HG03558 (cell line): ENCODE results near the gene TNS3.

Experiments
- ATAC-seq: cut with Tn5 transposase; IDR thresholded peaks from one replicate; pipeline ENCODE4 v1.9.1; 2021; ENCODE audit warnings: moderate number of reproducible peaks; ENCODE audit not compliant: unreplicated experiment; ENCODE audit errors: extremely low read depth

The TNS3 gene

DNA sequence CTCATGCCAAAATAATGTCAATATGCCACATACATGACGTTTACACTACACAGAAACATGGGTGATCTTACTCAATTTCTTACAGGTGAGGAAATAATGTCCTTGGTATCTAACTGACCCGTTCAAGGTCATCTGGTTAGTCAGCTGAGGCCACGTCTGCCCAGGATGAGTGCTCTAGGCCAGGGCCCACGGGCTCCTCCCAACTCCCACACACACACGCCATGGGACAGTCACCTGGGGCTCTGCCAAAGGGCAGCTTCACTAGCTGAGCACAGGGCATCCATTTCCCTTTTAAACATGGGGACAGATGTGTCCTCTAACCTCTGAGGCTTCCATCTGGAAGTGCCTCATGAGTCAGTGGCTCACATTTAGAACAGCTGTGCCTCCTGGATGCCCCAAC is 123.9 kb downstream of the TNS3 start:
- no peak for ATAC-seq

GRCh38 chr7:47456210-47456955 is 125.5 kb downstream of the TNS3 start:
- ATAC-seq = no peak

DNA sequence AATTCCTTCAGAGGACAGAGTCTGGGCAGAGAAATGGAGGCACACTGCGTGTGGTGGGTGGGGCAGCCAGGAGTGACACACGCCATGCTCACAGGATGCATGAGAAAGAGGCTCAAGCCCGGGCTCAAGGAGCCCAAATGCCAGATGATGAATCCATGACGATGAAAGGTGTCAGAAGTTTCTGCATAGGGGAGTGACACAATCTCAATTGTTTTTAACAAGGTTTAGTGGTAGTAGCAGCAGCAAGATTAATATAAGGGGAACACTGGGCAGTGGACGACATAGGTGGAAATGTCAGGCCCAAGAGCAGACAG is 126.1 kb downstream of the TNS3 start:
- no peak for ATAC-seq

- ATAC-seq = no peak
Observed at GRCh38 chr7:47454974-47455871, 126.7 kb downstream of the TNS3 start.

- no peak for ATAC-seq
Observed at GRCh38 chr7:47454069-47454973, 127.6 kb downstream of the TNS3 start.

DNA sequence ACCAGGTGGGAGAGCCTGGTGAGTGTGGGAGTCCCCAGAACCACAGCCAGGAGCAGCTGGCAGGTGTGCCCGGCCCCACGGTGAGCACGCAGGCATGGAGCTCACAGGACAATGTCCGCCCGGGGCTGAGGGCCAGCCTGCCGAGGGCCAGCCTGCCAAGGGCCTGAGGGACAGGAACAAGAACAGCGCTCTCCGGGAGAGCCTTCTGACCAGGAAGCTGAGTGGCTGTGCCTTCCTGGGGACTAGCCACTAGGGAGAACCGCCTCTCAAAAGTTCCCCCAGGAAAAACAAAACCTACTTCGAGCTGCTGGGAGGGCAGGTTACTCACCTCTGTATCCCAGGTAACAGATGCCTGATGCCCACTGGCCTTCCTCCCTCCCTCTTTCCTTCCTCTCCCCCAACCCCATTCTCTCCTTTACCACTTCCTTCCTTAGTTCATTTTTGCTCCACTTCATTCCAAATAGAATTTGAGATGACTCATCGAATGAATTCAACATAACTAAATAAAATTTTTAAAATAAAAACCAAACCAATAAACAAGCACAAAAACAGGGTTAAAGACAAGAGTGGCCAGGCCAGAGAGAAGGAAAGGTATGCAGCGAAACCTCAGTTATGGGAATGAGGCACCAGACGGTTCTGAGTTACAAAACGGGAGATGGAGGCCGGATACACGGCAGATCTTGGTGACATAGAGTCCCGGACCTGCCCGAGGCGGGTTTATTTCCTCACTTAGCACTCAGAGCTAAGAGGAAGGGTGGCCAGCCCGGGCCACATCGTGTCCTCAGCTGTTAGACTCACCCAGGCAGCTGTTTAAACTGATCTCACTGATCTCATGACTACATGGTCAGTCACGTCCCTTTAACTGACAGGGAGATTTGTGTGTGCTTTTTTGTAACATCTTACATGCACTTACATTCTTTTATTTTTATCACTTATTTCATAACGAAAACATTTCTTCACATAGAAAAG is 128.5 kb downstream of the TNS3 start:
- no peak for ATAC-seq

- ATAC-seq = no peak
Observed at GRCh38 chr7:47452715-47453092, 129.2 kb downstream of the TNS3 start.

GRCh38 chr7:47452295-47452694 is 129.6 kb downstream of the TNS3 start:
- ATAC-seq = no peak

DNA sequence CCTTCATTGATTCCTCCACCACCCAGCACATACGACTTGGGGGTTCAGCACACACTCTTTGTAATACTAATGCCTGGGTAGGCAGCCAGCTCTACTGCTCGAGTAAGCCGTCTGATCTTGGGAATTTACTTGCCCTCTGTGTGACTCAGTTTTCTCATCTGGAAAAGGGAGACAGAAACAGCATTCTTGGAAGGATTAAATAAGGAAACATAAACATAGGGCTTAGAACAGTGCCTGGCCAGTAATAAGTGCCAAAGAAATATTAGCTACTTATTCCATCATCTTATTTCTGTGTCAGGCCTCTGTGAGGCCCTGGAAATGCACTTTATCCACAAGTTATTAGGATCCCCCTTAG is 130.1 kb downstream of the TNS3 start:
- no peak for ATAC-seq

- no peak for ATAC-seq
Observed at GRCh38 chr7:47449810-47450590, 131.9 kb downstream of the TNS3 start.

DNA sequence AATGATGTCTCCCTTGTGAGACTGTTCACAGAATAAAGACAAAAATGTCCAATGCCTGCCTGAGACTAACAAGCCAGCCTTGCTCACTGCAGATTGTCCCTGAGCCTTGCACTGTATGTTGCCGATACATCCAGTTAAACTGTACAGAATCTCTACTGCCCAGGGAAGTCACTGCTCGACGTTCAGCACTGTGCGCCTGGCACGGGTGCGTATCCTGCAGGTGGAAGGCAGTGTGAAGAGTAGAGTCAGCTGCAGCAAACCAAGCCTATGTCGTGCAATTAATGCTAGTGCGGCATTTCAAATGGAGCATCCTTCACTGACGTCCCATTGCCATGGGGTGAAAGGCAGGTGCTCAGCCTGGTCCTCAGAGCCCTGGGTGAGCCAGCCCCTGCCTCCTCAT is 132.9 kb downstream of the TNS3 start:
- no peak for ATAC-seq

DNA sequence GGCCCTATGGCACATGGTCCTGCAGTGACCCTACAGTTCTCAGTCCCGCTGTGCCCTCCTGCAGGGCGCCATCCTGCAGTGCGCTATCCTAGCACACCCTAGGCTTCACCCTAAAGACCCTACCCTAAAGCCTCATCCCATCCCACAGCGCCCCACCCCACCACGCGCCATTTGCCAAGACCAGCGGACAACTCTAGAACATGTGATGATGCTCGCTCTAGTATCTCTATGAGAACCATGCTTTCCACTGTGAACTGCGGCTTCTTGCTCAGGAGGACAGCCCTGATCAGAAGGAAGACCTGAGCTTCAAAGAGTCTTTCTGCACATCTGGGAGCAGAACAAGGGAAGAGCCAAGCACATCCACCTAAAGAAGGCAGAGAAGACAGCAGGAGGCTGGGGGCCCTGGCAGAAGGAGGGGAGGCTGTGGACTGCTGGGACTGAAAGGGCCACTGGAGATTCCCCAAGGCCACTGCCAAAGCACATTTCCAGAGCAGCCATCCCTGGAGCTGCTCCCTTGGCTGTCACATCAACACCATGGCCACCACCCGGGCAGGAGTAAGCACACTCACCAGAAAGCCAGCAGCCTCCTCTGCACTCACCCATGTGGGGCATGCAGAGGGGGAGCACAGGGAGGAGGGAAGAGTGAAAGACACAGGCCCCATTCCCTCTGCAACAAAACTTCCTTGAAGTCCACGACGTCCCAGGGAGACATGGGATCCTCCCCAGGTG is 134.1 kb downstream of the TNS3 start:
- ATAC-seq = no peak

DNA sequence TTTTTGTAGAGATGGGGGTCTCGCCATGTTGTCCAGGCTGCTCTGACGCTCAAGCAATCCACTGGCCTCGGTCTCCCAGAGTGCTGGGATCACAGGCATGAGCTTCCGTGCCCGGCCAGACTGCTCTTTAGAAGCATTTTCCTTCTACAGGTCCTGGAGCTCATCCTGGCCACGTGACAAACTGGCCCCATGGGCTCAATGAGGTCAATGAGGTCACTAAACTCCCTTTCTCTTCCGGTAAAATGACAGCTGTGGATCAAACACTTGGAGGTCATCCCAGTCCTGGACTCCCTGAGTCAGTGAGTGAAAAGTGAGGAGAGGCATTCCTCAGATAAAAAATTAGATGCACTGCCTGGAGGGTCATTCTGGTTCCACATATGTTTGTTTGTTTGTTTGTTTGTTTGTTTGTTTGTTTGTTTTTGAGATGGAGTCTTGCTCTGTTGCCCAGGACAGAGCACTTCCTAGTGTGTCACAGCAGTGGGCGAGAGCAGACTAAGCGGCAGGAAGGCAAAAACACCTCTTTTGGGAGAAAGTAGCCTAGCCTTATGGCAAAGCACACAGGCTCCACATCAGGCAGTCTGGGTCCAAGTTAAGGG is 134.9 kb downstream of the TNS3 start:
- ATAC-seq = no peak

- ATAC-seq = no peak
Observed at GRCh38 chr7:47444376-47445098, 137.4 kb downstream of the TNS3 start.

DNA sequence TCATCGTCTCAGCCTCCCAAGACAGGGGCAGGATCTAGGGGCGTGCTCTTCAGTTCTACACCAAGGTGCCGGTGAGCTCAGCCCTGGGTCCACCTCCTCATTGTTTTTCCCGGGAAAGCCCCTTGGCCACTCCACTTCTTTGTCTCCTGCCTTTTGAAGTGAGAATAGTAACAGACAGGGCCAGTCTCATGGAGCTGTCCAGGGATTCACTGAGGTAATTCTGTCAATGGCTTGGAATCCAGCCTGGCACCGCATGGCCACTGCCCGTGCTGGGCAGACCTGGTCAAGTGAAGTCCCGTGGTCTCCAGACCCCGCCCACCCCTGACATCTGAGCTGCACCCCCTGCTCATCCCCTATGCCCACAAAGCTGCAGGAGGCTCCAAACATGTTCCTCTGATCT is 138.9 kb downstream of the TNS3 start:
- no peak for ATAC-seq

DNA sequence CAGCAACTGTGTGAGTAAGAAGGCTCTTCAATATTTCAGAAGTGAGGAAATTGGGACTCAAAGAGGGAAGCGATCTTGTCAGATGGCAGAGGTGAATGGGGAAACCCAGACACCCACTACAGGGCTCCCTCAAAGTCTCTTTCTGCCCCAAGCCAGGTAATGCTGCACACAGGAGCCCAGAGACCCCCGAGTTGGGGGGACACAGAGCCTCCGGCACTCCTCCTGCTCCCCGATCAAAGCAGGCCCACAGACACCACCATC is 139.4 kb downstream of the TNS3 start:
- ATAC-seq = no peak

GRCh38 chr7:47441796-47442604 is 139.9 kb downstream of the TNS3 start:
- ATAC-seq = no peak
